C4-2B (cell line): Measurements from ENCODE around the gene NRG3.
"Not testable (repeated sequence)": the region's sequence is repeated elsewhere in the genome, so short reads cannot be mapped to it uniquely, and the experiment has no call there.

Source experiments
- H3K27ac ChIP-seq: fragments of 450-650 bp; 2 replicates; pipeline ENCODE4 v1.5.1; 2017
- CTCF ChIP-seq: fragments of 450-650 bp; conservative IDR thresholded peaks from 2 replicates; pipeline ENCODE4 v1.5.1; 2017; ENCODE audit warnings: mild to moderate bottlenecking
- ZFX ChIP-seq: fragments of 450-650 bp; IDR thresholded peaks from 2 replicates; pipeline ENCODE4 v1.6.1; 2017

Gene NRG3

GRCh38 chr10:82313401-82313800 is 438.4 kb downstream of the NRG3 start:
- TF ChIP-seq ZFX (no peak), CTCF (no peak)

GRCh38 chr10:82318534-82318933 is 443.5 kb downstream of the NRG3 start:
- no peak overlapping the region for H3K27ac ChIP-seq
- TF ChIP-seq CTCF, result no peak

More at GRCh38 chr10:82313401-82313800, 438.4 kb downstream of the NRG3 start:
- H3K27ac ChIP-seq, result no peak overlapping the region

- TF ChIP-seq CTCF (no peak), ZFX (no peak)
- no peak overlapping the region for H3K27ac ChIP-seq
Observed at GRCh38 chr10:82319074-82319473, 444.1 kb downstream of the NRG3 start.

- H3K27ac ChIP-seq, result no peak overlapping the region
- TF ChIP-seq CTCF (no peak), ZFX (no peak)
Observed at GRCh38 chr10:82319562-82319961, 444.6 kb downstream of the NRG3 start.

- no peak for TF ChIP-seq ZFX
- H3K27ac ChIP-seq, result no peak overlapping the region
Observed at GRCh38 chr10:82321724-82322123, 446.7 kb downstream of the NRG3 start.

GRCh38 chr10:82331716-82332115 is 456.7 kb downstream of the NRG3 start:
- no peak for TF ChIP-seq CTCF
- no peak overlapping the region for H3K27ac ChIP-seq

GRCh38 chr10:82335831-82336230 is 460.8 kb downstream of the NRG3 start:
- no peak overlapping the region for H3K27ac ChIP-seq
- TF ChIP-seq CTCF (no peak), ZFX (no peak)

GRCh38 chr10:82340166-82340565 is 465.2 kb downstream of the NRG3 start:
- TF ChIP-seq CTCF (no peak), ZFX (no peak)
- H3K27ac ChIP-seq, result no peak overlapping the region

- not testable (repeated sequence) for H3K27ac ChIP-seq
Observed at GRCh38 chr10:82349590-82349989, 474.6 kb downstream of the NRG3 start.
